GM12873 (cell line): Measurements from ENCODE around the gene RRBP1.

Source experiments
- CTCF ChIP-seq: IDR thresholded peaks from 2 replicates; pipeline ENCODE4 v1.5.1; 2012; ENCODE audit warnings: low read depth, mild to moderate bottlenecking, moderate library complexity, low read length, control low read depth; ENCODE audit not compliant: insufficient read depth; ENCODE audit errors: missing control alignments

The RRBP1 gene

DNA sequence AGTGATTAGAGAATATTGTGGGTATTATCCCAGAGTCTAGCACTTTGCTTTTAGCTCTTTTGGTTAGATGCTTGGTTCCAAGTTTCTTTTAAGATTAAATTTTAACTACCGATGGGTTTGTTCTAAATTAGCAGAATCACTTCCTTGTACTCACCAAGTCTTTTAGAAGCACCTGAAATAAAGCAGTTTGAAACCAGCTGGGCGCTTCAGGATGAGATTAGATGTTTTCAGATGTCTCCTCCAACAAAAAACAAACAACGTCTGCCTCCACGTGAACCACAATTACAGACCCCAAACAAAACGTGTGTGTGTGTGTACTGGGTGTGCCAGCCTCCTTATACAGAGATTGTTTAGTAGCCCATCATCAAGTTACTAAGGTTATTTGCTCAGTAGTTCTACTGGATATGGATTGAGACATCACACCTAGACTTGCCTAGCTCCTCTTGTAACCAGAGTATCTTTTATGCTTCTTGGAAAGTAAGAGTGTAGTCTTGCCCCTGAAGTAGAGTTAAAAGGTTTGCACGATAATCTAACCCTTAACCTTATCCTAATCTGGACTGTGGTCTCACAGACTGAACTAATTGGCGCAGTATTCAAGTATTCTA is 109.9 kb downstream of the RRBP1 start:
- TF ChIP-seq CTCF = no peak

GRCh38 chr20:17571153-17571527 is 110.9 kb downstream of the RRBP1 start:
- TF ChIP-seq CTCF = no peak

DNA sequence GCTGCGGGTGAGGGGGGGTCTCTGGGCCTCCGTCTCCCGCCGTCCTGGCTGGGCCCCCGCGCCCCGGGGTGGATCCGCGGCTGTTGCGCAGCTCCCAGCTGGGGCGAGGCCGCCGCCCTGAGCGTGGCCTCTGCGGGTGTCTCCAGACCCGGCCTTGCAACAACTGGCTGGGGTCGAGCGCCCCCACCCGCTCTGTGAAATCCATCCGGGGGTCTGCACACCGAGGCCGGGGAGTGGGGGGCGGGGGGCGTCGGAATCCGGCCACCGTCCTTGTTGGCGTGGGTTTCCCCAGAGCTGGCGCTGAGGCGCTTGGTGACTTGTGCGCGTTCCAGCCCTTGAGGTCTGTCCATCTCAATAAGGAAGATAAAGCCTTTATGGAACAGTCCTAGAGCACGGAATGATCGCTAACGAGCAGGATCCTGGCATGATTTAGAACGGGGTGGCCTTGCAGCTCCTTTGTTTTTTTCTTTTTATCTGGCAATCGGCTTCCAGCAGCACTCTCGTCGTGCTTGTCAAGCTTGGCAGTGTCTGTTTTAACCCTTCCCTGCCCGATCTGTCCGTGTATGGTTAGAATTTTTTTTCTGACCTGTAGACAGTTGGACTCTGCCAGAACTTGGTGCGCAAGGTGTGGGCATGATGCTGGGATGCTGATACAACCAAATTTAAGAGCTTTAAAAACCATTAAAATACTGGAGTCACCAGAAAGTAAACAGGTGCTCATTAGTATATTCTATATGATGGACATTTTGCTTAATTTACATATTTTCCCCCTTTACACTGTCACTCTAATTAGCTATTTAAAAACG is 111.5 kb downstream of the RRBP1 start:
- TF ChIP-seq CTCF = no peak

DNA sequence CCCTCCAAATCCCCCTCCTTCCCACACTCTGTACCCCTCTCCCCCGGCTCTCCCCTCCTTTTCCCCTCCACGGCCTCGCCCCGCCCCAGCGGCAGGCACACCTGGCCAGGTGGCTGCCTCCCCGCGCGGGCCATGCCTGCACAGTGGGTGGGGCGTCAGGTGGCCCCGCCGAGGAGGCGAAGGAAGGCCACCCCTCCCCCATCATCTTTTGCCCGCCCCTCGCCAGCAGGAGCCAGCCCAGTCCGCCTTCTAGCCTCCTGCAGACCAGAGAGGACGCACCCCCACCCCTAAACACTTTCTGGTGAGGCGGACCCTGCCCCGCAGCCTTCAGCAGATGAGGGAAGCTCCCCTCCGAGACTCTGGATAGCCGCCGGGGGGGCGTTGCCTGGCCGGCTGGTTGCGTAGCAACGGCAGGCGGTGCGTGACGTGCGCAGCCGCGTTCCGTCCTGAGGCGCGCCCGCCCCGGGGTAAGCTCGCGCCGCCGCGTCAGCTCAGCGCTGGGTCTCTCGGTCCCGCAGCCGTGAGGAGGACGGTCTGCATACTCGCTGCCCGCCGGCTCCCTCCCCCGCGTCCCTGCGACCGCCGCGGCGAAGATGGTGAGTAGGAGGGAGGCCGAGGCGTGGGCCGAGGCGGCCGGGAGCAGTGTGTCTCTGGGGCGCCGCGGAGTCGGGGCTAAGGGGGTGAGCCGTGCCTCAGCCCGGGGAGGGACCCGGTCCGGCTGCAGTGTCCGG is 112.3 kb downstream of the RRBP1 start, which contains the start of gene DSTN:
Gene DSTN (plus strand): TSS at position 460 of the 731 bp plus-strand sequence. CDS start 134 bp downstream, at position 594.
- TF ChIP-seq CTCF = no peak

GRCh38 chr20:17568972-17569521 is 113.0 kb downstream of the RRBP1 start:
- no peak for TF ChIP-seq CTCF

- TF ChIP-seq CTCF = no peak
These were observed 113.8 kb downstream of the RRBP1 start for GRCh38 chr20:17568045-17568788.
